ENCODE data around the gene RNF220.
A peak's percentile ranks its signal among the peaks of the same experiment; 100 is the strongest.
"Not testable (repeated sequence)": the region's sequence is repeated elsewhere in the genome, so short reads cannot be mapped to it uniquely, and the experiment has no call there.

RNF220 gene

GRCh38 chr1:44661781-44662682, 257.0 kb downstream of the RNF220 start:
- no peak for DNase-seq

- no peak for DNase-seq
Observed at GRCh38 chr1:44662683-44663030, 257.6 kb downstream of the RNF220 start.

- DNase-seq, result no peak
Observed at GRCh38 chr1:44663417-44663816, 258.4 kb downstream of the RNF220 start.

GRCh38 chr1:44664730-44665370, 259.8 kb downstream of the RNF220 start:
- DNase-seq, result peak; percentile 49

GRCh38 chr1:44666719-44667118, 261.7 kb downstream of the RNF220 start:
- DNase-seq, result not testable (repeated sequence)

- no peak for DNase-seq
Observed at GRCh38 chr1:44670751-44671640, 265.9 kb downstream of the RNF220 start.

GRCh38 chr1:44672254-44672955, 267.4 kb downstream of the RNF220 start:
- no peak for DNase-seq

GRCh38 chr1:44672961-44673674, 268.1 kb downstream of the RNF220 start:
- DNase-seq, result no peak

- no peak for DNase-seq
Observed at GRCh38 chr1:44673675-44674112, 268.6 kb downstream of the RNF220 start.

GRCh38 chr1:44674113-44675000, 269.3 kb downstream of the RNF220 start, which contains the start of the genes ARMH1 and TMEM53:
Gene ARMH1 (plus strand): TSS chr1:44674714. CDS start chr1:44689698, 14,984 bp downstream.
Gene TMEM53 (minus strand): TSS chr1:44674481. CDS start chr1:44674391, 90 bp downstream.
- peak; percentile 95 for DNase-seq

GRCh38 chr1:44675186-44675585, 270.1 kb downstream of the RNF220 start:
- no peak for DNase-seq

- no peak for DNase-seq
Observed at GRCh38 chr1:44676484-44677200, 271.6 kb downstream of the RNF220 start.

- no peak for DNase-seq
Observed at GRCh38 chr1:44677201-44677766, 272.2 kb downstream of the RNF220 start.

GRCh38 chr1:44678120-44678519, 273.1 kb downstream of the RNF220 start:
- no peak for DNase-seq

GRCh38 chr1:44678626-44679025, 273.6 kb downstream of the RNF220 start:
- DNase-seq, result no peak

- no peak for DNase-seq
Observed at GRCh38 chr1:44679468-44679867, 274.4 kb downstream of the RNF220 start.

- DNase-seq, result no peak
Observed at GRCh38 chr1:44681905-44682882, 277.1 kb downstream of the RNF220 start.

GRCh38 chr1:44682883-44683265, 277.8 kb downstream of the RNF220 start:
- no peak for DNase-seq

All from stimulated activated CD4-positive, alpha-beta T cell treated with anti-CD3 and anti-CD28 coated beads, Interleukin-4, amount 100 ng/mL, for 1 hour (primary cell).